ENCODE data around the gene NEK1. TPM values are rescaled to one million over a fixed set of nuclear protein-coding genes. Genes with fewer than 3 reads are reported as not detected.

NEK1 gene
- total and polyA plus RNA-seq, 2 of the 8 experiments (the other 6 are each of a cell fraction or from before 2014, with no cell fraction given): 3.9 to 11.7 TPM

GRCh38 chr4:169573889-169574288, 38.5 kb downstream of the NEK1 start (continued):
- no peak for TF ChIP-seq CHD7 (IDR thresholded peaks at IDR 0.05; ENCODE audit: insufficient replicate concordance, low read length)
- no peak for TF ChIP-seq HDAC2 (IDR thresholded peaks at IDR 0.05; ENCODE audit: borderline replicate concordance in 1 of 2, low read depth in 2 of 2, low read length in 2 of 2)
- no peak for TF ChIP-seq GTF2F1 (IDR thresholded peaks at IDR 0.05; ENCODE audit: borderline replicate concordance, low read depth, low read length)
- no peak for TF ChIP-seq MAFK (IDR thresholded peaks at IDR 0.05; ENCODE audit: low read depth, low read length)
- TF ChIP-seq CTBP2 (IDR thresholded peaks at IDR 0.05; ENCODE audit: borderline replicate concordance, insufficient read depth, insufficient read length, low read length): no peak
- no peak for TF ChIP-seq POU5F1 (IDR thresholded peaks at IDR 0.05; ENCODE audit: low read depth, low read length)
- TF ChIP-seq TAF1 (IDR thresholded peaks at IDR 0.05; ENCODE audit: low read depth, low read length): no peak
- no peak for TF ChIP-seq RXRA (IDR thresholded peaks at IDR 0.05; ENCODE audit: insufficient read depth, low read depth, low read length)
- TF ChIP-seq SIX5 (IDR thresholded peaks at IDR 0.05; ENCODE audit: low read depth, low read length): no peak
- TF ChIP-seq YY1 (IDR thresholded peaks at IDR 0.05; ENCODE audit: low read depth, low read length): no peak
